Muscle of leg (tissue), 16 donors: ENCODE data around the gene TMSB4Y. TPM values are rescaled to one million over a fixed set of nuclear protein-coding genes. Genes with fewer than 3 reads are reported as not detected.

ENCODE experiments used
- DNase-seq: peaks from one replicate; pipeline ENCODE4 v3.0.0; 2013
- H3K27ac ChIP-seq: one replicate; pipeline ENCODE4 v1.5.1; 2013; ENCODE audit warnings: mild to moderate bottlenecking, low read length, control low read depth
- H3K27me3 ChIP-seq: one replicate; pipeline ENCODE4 v1.6.1; 2013; ENCODE audit warnings: low read length; ENCODE audit not compliant: control insufficient read depth, insufficient read depth
- H3K36me3 ChIP-seq: one replicate; pipeline ENCODE4 v1.6.1; 2013; ENCODE audit warnings: low read length; ENCODE audit not compliant: control insufficient read depth, insufficient read depth
- H3K4me1 ChIP-seq: one replicate; pipeline ENCODE4 v1.6.1; 2013; ENCODE audit warnings: low read length; ENCODE audit not compliant: control insufficient read depth, insufficient read depth
- H3K4me3 ChIP-seq: one replicate; pipeline ENCODE4 v1.5.1; 2013; ENCODE audit warnings: low read length, control low read depth
- H3K9me3 ChIP-seq: replicated peaks from 2 replicates; pipeline ENCODE4 v1.6.1; 2013; ENCODE audit warnings: low read depth, low read length; ENCODE audit not compliant: control insufficient read depth
- WGBS: methylation state at CpG from one replicate; pipeline ENCODE4 v1.1.5; 2013; ENCODE audit warnings: missing lambda C conversion rate; ENCODE audit not compliant: insufficient coverage; 5-methylcytosine and 5-hydroxymethylcytosine counted together
- long read RNA-seq, 11 donors: transcript quantifications; one replicate each; lab custom pipeline, GENCODE V29; 2026
- polyA plus RNA-seq, 8 donors: library from polyadenylated mRNA; unstranded; fragments of 120-200 nt; gene quantifications; one replicate each; pipeline versions ENCODE4 v1.2.1 to v1.2.3, GENCODE V29; 2013; ENCODE audit warnings: inconsistent platforms in 1 of 8, low replicate concordance in 1 of 8; ENCODE audit not compliant: insufficient read length in 8 of 8, insufficient read depth in 1 of 8
- total RNA-seq: library from RNA; stranded (reverse); fragments of 120-200 nt; gene quantifications from one replicate; pipeline ENCODE4 v1.2.4, GENCODE V29; 2013

The TMSB4Y gene
- total RNA-seq (not detected), polyA plus RNA-seq (1 to 10 TPM in 5 of 8 donors, under 1 TPM in 3; 0.62 to 1.8 (median 1.1) TPM)
- long read RNA-seq, donor 1, result 0 reads
- long read RNA-seq, donor 2, result 0 reads
- long read RNA-seq, donor 3, partial matches to known transcripts, result 0 of 1 reads
- long read RNA-seq, donor 3, other reads (novel, unspliced or antisense), result 0 of 1 reads
- long read RNA-seq, donor 4, result 0 reads
- long read RNA-seq, donor 5, partial matches to known transcripts, result 0 of 3 reads
- long read RNA-seq, donor 5, other reads (novel, unspliced or antisense), result 0 of 3 reads
- long read RNA-seq, donor 6, result 0 reads
- long read RNA-seq, donor 7, partial matches to known transcripts, result 0 of 1 reads
- long read RNA-seq, donor 7, other reads (novel, unspliced or antisense), result 0 of 1 reads
- long read RNA-seq, donor 8, result 0 reads
- long read RNA-seq, donor 9, result 0 reads
- long read RNA-seq, donor 10, partial matches to known transcripts, result 0 of 1 reads
- long read RNA-seq, donor 10, other reads (novel, unspliced or antisense), result 0 of 1 reads
- long read RNA-seq, donor 11, result 0 reads

- DNase-seq, result no peak
- Histone ChIP-seq H3K9me3 (no peaks in the 10 kb centered on the region), H3K36me3 (no peaks in the 10 kb centered on the region), H3K4me3 (no peak within 1 kb of the TSS), H3K4me1 (no peaks in the 10 kb centered on the region), H3K27me3 (no peaks in the 10 kb centered on the region), H3K27ac (no peak within 1 kb of the TSS)
- WGBS, result no CpG with 5 or more reads among the region's 28 CpGs
Observed at GRCh38 chrY:13703568-13703968, at the start of gene TMSB4Y. Gene TMSB4Y (plus strand): TSS chrY:13703899.

GRCh38 chrY:13664162-13664561 is 39.5 kb upstream of the TMSB4Y start:
- no peak overlapping the region for H3K27ac ChIP-seq
- no peaks in the 10 kb centered on the region for H3K4me1 ChIP-seq
- H3K4me3 ChIP-seq, result no peak overlapping the region
- no CpG with 5 or more reads among the region's 1 CpG for WGBS
- H3K36me3 ChIP-seq, result no peaks in the 10 kb centered on the region
- no peaks in the 10 kb centered on the region for H3K9me3 ChIP-seq
- no peak for DNase-seq
- H3K27me3 ChIP-seq, result no peaks in the 10 kb centered on the region

GRCh38 chrY:13671122-13671521 is 32.6 kb upstream of the TMSB4Y start:
- H3K4me3 ChIP-seq, result no peak overlapping the region
- DNase-seq, result no peak
- no CpG with 5 or more reads among the region's 2 CpGs for WGBS

GRCh38 chrY:13702276-13702675 is 1.4 kb upstream of the TMSB4Y start:
- no peak for DNase-seq
- H3K4me1 ChIP-seq, result no peaks in the 10 kb centered on the region
- no peaks in the 10 kb centered on the region for H3K9me3 ChIP-seq
- no peaks in the 10 kb centered on the region for H3K36me3 ChIP-seq
- H3K4me3 ChIP-seq, result no peak overlapping the region
- no CpG with 5 or more reads among the region's 11 CpGs for WGBS
- no peak overlapping the region for H3K27ac ChIP-seq
- H3K27me3 ChIP-seq, result no peaks in the 10 kb centered on the region

More at GRCh38 chrY:13671122-13671521, 32.6 kb upstream of the TMSB4Y start:
- Histone ChIP-seq H3K27ac (no peak overlapping the region), H3K36me3 (no peaks in the 10 kb centered on the region), H3K9me3 (no peaks in the 10 kb centered on the region), H3K27me3 (no peaks in the 10 kb centered on the region), H3K4me1 (no peaks in the 10 kb centered on the region)

- H3K9me3 ChIP-seq, result no peaks in the 10 kb centered on the region
- no CpG with 5 or more reads among the region's 30 CpGs for WGBS
- H3K4me1 ChIP-seq, result no peaks in the 10 kb centered on the region
- H3K36me3 ChIP-seq, result no peaks in the 10 kb centered on the region
- no peak for DNase-seq
- no peak overlapping the region for H3K27ac ChIP-seq
- H3K4me3 ChIP-seq, result no peak overlapping the region
- H3K27me3 ChIP-seq, result no peaks in the 10 kb centered on the region
Observed at GRCh38 chrY:13704121-13704930, 627 bp downstream of the TMSB4Y start.

GRCh38 chrY:13705197-13705596 is 1.5 kb downstream of the TMSB4Y start:
- no peak for DNase-seq
- Histone ChIP-seq H3K36me3 (no peaks in the 10 kb centered on the region), H3K27ac (no peak overlapping the region), H3K4me1 (no peaks in the 10 kb centered on the region), H3K9me3 (no peaks in the 10 kb centered on the region), H3K4me3 (no peak overlapping the region), H3K27me3 (no peaks in the 10 kb centered on the region)
- WGBS, result no CpG with 5 or more reads among the region's 8 CpGs

GRCh38 chrY:13708038-13708437 is 4.3 kb downstream of the TMSB4Y start:
- WGBS, result no CpG with 5 or more reads among the region's 1 CpG

GRCh38 chrY:13718996-13719395 is 15.3 kb downstream of the TMSB4Y start:
- Histone ChIP-seq H3K9me3 (no peaks in the 10 kb centered on the region), H3K27ac (no peak overlapping the region), H3K4me1 (no peaks in the 10 kb centered on the region), H3K4me3 (no peak overlapping the region), H3K27me3 (no peaks in the 10 kb centered on the region), H3K36me3 (no peaks in the 10 kb centered on the region)
- no CpG with 5 or more reads among the region's 1 CpG for WGBS
- no peak for DNase-seq

More at GRCh38 chrY:13708038-13708437, 4.3 kb downstream of the TMSB4Y start:
- Histone ChIP-seq H3K4me1 (no peaks in the 10 kb centered on the region), H3K27me3 (no peaks in the 10 kb centered on the region), H3K9me3 (no peaks in the 10 kb centered on the region), H3K36me3 (no peaks in the 10 kb centered on the region), H3K27ac (no peak overlapping the region), H3K4me3 (no peak overlapping the region)
- DNase-seq, result no peak

- H3K9me3 ChIP-seq, result no peaks in the 10 kb centered on the region
Observed at GRCh38 chrY:13729517-13729916, 25.8 kb downstream of the TMSB4Y start.

GRCh38 chrY:13738618-13739017 is 34.9 kb downstream of the TMSB4Y start:
- Histone ChIP-seq H3K27me3 (no peaks in the 10 kb centered on the region), H3K9me3 (no peaks in the 10 kb centered on the region), H3K4me1 (no peaks in the 10 kb centered on the region), H3K27ac (no peak overlapping the region), H3K36me3 (no peaks in the 10 kb centered on the region), H3K4me3 (no peak overlapping the region)
- no CpG with 5 or more reads among the region's 10 CpGs for WGBS
- no peak for DNase-seq

More at GRCh38 chrY:13729517-13729916, 25.8 kb downstream of the TMSB4Y start:
- no peak for DNase-seq
- Histone ChIP-seq H3K36me3 (no peaks in the 10 kb centered on the region), H3K4me3 (no peak overlapping the region), H3K4me1 (no peaks in the 10 kb centered on the region), H3K27me3 (no peaks in the 10 kb centered on the region), H3K27ac (no peak overlapping the region)
- no CpG with 5 or more reads among the region's 6 CpGs for WGBS
